ENCODE data around the gene ERVK3-1. TPM values are rescaled to one million over a fixed set of nuclear protein-coding genes. Genes with fewer than 3 reads are reported as not detected.

The ERVK3-1 gene
- total and polyA plus RNA-seq, 2 of the 13 experiments (the other 11 are each of a cell fraction or from before 2014, with no cell fraction given): 28.5 to 38.7 TPM

GRCh38 chr19:58326914-58327726 lies 21.9 kb downstream of the ERVK3-1 start, which contains the start of gene ZSCAN22 (continued):
- TF ChIP-seq MED8 (CRISPR knock-in tag; IDR thresholded peaks at IDR 0.05; ENCODE audit: insufficient replicate concordance) (no peak), TIGD3 (CRISPR knock-in tag; IDR thresholded peaks at IDR 0.05; ENCODE audit: borderline replicate concordance) (0 out of 2 replicates have a peak, but pooled peaks have one; percentile 59), ZNF780A (CRISPR knock-in tag; IDR thresholded peaks at IDR 0.05) (peak; percentile 53; the same call in 1 of the 2 replicates), KLF13 (CRISPR knock-in tag; IDR thresholded peaks at IDR 0.05) (peak; percentile 66; the same call in 1 of the 2 replicates), CHD2 (IDR thresholded peaks at IDR 0.05; ENCODE audit: low read depth, low read length) (0 out of 2 replicates have a peak, but pooled peaks have one; percentile 18), WIZ (CRISPR knock-in tag; IDR thresholded peaks at IDR 0.05) (no peak), ELF4 (CRISPR knock-in tag; IDR thresholded peaks at IDR 0.05; ENCODE audit: borderline replicate concordance) (no peak), KDM2A (CRISPR knock-in tag; IDR thresholded peaks at IDR 0.05; ENCODE audit: borderline replicate concordance, low read depth) (peak; percentile 91), YEATS2 (CRISPR knock-in tag; IDR thresholded peaks at IDR 0.05; ENCODE audit: borderline replicate concordance) (peak; percentile 87), CCDC6 (CRISPR knock-in tag; IDR thresholded peaks at IDR 0.05) (no peak), RXRB (CRISPR knock-in tag; IDR thresholded peaks at IDR 0.05; ENCODE audit: borderline replicate concordance) (0 out of 2 replicates have a peak, but pooled peaks have one; percentile 23), ZSCAN29 (CRISPR knock-in tag; conservative IDR thresholded peaks at IDR 0.05) (peak; percentile 86; the same call in 1 of the 2 replicates), MTA1 (CRISPR knock-in tag; IDR thresholded peaks at IDR 0.05; ENCODE audit: borderline replicate concordance) (no peak), SRSF1 (optimal IDR thresholded peaks at IDR 0.05; ENCODE audit: low read depth, low read length) (no peak), NR2C2 (CRISPR knock-in tag; IDR thresholded peaks at IDR 0.05; ENCODE audit: borderline replicate concordance) (peak; percentile 94), ZNF549 (CRISPR knock-in tag; IDR thresholded peaks at IDR 0.05) (no peak), NAIF1 (CRISPR knock-in tag; IDR thresholded peaks at IDR 0.05; ENCODE audit: borderline replicate concordance) (peak; percentile 43; the same call in 1 of the 2 replicates)
- TF ChIP-seq, protein P1, sequence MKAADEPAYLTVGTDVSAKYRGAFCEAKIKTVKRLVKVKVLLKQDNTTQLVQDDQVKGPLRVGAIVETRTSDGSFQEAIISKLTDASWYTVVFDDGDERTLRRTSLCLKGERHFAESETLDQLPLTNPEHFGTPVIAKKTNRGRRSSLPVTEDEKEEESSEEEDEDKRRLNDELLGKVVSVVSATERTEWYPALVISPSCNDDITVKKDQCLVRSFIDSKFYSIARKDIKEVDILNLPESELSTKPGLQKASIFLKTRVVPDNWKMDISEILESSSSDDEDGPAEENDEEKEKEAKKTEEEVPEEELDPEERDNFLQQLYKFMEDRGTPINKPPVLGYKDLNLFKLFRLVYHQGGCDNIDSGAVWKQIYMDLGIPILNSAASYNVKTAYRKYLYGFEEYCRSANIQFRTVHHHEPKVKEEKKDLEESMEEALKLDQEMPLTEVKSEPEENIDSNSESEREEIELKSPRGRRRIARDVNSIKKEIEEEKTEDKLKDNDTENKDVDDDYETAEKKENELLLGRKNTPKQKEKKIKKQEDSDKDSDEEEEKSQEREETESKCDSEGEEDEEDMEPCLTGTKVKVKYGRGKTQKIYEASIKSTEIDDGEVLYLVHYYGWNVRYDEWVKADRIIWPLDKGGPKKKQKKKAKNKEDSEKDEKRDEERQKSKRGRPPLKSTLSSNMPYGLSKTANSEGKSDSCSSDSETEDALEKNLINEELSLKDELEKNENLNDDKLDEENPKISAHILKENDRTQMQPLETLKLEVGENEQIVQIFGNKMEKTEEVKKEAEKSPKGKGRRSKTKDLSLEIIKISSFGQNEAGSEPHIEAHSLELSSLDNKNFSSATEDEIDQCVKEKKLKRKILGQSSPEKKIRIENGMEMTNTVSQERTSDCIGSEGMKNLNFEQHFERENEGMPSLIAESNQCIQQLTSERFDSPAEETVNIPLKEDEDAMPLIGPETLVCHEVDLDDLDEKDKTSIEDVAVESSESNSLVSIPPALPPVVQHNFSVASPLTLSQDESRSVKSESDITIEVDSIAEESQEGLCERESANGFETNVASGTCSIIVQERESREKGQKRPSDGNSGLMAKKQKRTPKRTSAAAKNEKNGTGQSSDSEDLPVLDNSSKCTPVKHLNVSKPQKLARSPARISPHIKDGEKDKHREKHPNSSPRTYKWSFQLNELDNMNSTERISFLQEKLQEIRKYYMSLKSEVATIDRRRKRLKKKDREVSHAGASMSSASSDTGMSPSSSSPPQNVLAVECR (CRISPR knock-in tag; IDR thresholded peaks at IDR 0.05; ENCODE audit: borderline replicate concordance): peak; percentile 97
- TF ChIP-seq, protein P2, sequence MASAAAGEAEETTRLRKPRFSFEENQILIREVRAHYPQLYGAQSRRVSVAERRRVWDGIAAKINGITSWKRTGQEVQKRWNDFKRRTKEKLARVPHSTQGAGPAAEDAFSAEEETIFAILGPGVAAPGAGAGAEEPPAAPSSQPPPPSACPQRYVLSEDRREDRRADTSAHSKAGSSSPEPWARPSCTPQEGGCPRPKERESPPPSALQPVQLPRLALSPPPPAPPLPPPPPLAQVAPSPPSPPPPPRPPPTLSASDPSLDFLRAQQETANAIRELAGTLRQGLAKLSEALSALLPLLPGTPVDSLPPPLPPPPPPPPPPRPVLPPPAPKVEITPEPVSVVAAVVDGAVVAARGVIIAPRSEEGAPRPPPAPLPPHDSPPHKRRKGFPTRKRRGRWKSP (CRISPR knock-in tag; IDR thresholded peaks at IDR 0.05): peak; percentile 94
- TF ChIP-seq, protein P3, sequence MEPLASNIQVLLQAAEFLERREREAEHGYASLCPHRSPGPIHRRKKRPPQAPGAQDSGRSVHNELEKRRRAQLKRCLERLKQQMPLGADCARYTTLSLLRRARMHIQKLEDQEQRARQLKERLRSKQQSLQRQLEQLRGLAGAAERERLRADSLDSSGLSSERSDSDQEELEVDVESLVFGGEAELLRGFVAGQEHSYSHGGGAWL (CRISPR knock-in tag; IDR thresholded peaks at IDR 0.05): peak; percentile 73
- TF ChIP-seq, protein P4, sequence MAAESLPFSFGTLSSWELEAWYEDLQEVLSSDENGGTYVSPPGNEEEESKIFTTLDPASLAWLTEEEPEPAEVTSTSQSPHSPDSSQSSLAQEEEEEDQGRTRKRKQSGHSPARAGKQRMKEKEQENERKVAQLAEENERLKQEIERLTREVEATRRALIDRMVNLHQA (CRISPR knock-in tag; IDR thresholded peaks at IDR 0.05): no peak
